Diencephalon (tissue), 1 donor: ENCODE results near the gene RPS2. TPM values are rescaled to one million over a fixed set of nuclear protein-coding genes. Genes with fewer than 3 reads are reported as not detected.

Source experiments
- small RNA-seq: library from RNA; depleted of rRNA; stranded (forward); fragments of <200 nt; gene quantifications from one replicate; pipeline ENCODE3, GENCODE V24; 2014
- total RNA-seq: library from RNA; depleted of rRNA; stranded (reverse); fragments of >200 nt; gene quantifications from one replicate; pipeline ENCODE4 v1.2.3, GENCODE V29; 2014

Gene RPS2
- 1,359 TPM for total RNA-seq

DNA sequence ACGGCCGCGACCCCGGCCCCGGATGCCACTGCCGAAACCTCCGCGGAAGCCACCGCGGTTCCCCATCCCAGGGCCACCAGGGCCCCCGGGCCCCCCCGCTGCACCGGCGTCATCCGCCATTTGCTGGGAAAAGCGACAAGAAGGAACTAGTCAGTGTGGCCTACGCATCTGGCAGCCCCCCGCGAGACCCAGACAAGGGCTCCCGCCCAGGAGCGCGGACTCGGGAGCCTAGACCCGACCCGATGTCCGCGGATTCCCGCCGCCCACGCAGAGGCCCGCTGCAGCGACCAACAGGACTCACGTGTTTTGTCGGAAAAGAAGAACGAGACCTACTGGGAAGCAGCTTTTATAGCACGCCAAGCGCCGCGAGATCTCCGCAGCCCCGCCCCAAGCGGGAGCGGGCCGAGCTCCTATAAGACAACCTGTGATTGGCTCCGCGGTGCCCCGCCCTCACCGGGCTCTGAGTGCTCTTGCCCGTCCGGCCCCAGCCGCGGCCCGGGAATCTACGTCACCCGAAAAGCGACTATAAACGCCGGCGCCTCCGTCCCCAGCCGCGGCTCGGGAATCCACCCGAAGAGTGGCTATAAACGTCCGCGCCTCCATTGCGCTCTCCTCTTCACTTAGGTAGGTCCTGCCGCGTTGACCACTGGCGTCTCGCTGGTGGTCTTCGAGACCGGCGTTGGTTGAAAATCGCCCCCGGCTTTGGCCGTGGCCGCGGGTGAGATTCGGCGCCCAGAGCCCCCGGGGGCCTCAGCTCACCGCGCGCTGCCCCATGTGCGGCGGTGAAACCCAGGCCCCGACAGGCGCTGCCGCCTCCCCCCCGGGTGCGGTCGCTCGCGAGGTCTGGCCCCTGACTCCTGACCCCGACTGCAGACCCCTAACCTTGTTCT, at the start of gene RPS2:
RPS2 (minus strand) TSS at position 321 of the 890 bp plus-strand sequence; CDS start at position 120, 201 bp downstream.

DNA sequence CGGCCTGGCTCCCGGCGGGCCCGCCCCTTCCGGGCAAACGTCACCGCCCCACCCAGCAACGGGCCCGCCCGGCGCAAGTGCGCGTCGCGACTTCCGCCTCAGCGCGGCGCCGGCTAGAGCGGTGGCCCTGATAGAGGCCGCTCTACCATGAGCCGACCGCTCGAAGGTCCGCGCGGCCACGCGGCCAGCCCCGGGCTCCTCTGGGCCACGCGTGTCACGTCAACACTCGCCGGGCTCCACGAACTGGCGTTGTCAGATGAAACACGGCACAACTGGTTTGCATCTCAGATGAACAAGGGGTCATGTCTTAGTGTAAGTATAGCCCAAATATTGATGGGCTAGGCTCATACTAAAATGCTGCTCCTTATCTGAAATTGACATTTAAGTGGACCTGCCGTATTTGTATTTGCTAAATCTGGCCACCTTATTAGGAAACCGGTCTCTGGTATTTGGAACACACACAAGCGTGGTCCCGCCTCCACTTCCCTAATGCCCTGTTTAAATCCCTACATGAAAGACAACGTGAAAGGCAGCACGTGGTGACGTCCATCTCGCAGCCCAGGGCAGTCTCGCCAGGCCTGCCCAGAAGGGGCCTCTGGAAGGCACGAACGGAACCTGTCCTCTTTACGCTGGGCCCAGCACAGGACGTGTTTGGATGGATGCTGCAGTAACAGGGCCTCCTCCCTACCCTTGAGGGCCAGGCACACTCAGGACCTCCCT, 45.3 kb upstream of the RPS2 start, which contains the start of gene ZNF598:
ZNF598 (minus strand) TSS at position 31 of the 720 bp plus-strand sequence.

DNA sequence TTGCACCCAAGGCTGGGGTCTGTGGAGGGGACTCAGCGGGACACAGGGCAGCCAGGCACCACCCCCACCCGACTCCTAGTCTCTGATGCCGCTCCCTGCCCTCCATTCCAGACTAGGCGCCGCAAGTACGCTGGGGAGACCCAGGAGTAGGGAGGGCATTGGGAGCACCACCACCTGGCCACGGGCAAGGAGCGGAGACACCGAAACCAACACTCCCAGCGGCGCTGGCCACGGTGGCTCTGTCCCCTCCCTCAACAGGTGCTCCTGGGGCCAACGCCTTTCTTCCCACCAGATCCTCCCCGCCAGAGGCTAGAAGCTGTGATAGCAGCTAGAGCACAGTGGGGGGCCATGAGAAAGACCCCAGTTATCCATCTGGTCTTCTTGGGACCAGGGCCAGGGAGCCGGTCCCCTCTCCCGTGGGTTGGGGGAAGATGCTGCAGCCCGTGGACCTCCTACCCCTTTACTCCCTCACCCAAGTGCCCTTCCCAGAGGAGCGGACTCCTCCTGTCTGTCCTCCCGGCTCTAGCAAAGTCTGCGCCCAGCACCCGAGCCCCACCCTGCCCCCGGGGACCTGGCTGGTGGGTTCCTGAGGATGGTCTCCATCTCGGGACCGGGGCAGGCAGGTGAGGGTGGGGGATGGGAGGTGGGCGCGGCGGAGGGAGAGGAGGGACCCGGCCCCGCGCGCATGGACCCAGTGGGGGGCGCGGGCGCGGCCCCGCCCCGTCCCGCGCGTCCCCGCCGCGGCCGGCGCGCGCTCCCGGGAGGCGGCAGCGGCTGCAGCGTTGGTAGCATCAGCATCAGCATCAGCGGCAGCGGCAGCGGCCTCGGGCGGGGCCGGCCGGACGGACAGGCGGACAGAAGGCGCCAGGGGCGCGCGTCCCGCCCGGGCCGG, 24.8 kb upstream of the RPS2 start, which contains the start of gene SYNGR3:
SYNGR3 (plus strand) TSS at position 762 of the 892 bp plus-strand sequence. CDS start 133 bp downstream, outside the sequence.

DNA sequence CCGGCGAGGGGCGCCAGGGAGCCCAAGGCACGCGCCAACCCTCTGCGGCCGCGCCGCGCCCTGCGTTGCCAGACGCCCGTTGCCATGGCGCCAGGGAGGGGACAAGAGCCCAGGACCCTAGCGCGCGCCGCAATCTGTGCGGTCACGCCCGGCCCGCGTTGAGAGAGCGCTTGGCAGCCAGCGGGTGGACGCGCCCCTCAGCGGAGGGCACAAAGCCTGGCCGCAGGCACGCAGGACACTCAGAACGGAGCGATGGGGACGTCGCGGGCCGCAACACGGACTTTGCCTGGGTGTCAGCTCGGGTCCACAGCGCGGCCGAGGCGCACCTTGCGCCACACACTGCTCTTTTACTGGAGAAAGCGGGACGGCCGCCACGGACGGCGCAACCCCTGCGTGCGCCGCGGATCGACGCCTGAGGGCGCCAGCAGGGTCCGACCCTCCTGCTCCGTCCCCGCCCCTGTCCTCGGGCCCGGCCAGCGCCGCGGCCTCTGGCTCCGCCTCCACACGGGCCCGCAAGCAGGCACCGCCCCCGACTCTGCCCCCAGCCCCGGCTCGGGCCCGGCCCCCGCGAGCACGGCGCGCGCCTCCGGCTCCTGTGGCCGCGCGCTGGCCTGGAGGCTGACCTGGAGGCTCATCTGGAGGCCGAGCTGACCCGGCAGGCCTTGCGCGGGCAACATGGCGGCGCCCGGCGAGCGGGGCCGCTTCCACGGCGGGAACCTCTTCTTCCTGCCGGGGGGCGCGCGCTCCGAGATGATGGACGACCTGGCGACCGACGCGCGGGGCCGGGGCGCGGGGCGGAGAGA, 19.1 kb upstream of the RPS2 start, which contains the start of gene GFER:
GFER (plus strand) TSS at position 650 of the 803 bp plus-strand sequence; CDS start at position 676, 26 bp downstream.

DNA sequence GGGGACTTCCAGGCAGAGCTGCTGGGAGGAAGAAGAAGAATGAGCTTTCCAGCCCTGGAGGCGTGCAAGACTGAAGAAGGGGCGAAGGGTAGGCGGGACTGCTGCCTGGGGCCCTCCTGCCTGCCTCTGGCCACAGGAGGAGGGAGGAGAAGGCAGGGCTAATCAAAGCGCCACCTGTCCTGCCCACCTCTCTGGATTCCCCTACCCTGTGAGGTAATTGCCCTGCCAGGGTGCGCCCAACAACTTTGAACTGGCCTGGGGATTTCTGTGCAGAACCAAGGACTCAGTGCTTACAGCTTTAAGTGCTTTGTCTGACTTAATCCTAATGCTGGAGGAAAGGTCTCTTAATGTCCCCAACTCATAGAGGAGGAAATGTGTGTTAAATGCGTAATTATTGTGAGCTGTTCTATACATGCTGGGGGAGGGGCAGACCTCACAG, 16.8 kb upstream of the RPS2 start, which contains the start of gene NOXO1:
NOXO1 (minus strand) TSS at position 72 of the 439 bp plus-strand sequence. CDS start 290 bp downstream, outside the sequence.

DNA sequence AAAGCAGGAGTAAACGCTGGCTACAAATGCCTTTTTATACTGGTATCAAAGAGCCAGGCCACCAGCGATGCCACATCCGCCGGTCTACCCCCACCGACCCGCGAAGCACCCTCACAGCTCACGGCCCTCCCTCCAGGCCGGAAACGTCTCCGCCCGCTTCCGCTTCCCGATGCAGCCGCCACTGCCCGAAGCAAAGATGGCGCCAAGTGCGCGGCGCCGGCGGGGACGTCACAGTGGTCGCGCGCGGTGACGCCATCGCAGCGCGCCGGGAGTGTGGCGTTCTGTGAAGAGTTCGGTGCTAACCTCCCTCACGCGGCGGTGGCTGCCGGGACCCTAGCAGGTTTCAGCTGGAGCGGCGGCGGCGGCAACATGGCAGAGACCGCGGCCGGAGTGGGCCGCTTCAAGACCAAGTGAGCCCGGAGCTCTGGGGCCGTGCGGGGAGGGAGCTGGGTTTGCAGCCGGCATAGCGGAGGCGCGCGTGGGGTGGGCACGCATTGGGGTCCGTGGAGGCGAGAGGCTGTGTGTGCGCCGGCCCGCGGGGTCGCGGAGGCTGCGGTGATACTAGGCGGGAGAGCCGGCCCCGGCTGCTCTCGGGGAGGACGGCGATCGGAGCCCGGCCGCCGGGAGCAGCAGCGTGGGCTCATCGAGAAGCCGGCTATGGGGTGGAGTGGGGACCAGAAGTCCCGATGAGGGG, 7.3 kb upstream of the RPS2 start, which contains the start of gene TBL3:
TBL3 (plus strand) TSS at position 258 of the 694 bp plus-strand sequence; CDS start at position 370, 112 bp downstream.

DNA sequence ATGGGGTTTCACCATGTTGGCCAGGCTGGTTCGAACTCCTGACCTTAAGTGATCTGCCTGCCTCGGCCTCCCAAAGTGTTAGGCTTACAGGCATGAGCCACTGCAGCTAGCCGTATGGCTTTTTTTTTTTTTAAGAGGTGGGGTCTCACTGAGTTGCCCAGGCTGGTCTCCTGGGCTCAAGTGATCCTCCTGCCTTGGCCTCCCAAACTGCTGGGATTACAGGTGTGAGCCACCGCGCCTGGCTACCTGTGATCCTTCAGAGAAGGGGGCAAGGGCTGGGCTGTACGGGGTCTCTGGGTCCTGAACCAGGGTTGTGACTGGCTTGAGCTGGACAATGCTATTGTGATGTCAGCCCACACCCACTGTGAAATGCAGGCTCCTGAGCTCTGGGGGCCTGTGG, 1.8 kb upstream of the RPS2 start, which contains the start of gene RNF151:
RNF151 (plus strand) TSS at position 397 of the 400 bp plus-strand sequence. CDS start 26 bp downstream, outside the sequence.

DNA sequence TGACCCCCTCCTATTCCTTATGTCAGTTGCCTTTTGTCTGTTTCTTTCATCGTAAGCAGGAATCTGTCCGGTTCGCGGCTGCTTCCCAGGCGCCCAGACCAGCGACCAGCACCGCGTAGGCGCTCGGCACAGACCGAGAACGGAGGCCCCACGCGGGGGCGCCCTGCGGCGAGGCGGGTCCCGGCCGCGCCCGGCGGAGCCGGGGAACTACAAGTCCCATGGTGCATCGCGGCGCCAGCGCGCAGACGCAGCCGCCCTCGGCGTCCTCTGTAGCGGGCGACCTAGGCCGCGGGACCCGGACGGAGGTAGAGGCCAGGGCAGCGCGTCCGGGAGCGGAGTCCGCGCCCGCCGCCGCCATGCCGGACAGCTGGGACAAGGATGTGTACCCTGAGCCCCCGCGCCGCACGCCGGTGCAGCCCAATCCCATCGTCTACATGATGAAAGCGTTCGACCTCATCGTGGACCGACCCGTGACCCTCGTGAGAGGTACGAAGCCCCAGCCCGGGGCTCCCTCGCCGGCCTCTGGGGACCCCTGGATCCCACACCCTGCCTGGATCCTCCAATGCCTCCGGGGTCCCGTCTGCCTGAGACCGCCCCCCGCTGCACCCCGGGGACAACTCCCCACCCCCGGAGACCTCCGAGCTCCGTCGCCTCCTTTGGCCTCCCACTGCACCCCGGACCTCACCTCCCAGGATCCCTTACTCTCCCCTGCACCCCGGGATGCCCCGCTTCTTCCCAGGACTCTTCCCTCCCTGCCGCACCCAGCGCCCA, 5.2 kb downstream of the RPS2 start, which contains the start of gene NDUFB10:
NDUFB10 (plus strand) TSS at position 270 of the 771 bp plus-strand sequence; CDS start at position 357, 87 bp downstream.

DNA sequence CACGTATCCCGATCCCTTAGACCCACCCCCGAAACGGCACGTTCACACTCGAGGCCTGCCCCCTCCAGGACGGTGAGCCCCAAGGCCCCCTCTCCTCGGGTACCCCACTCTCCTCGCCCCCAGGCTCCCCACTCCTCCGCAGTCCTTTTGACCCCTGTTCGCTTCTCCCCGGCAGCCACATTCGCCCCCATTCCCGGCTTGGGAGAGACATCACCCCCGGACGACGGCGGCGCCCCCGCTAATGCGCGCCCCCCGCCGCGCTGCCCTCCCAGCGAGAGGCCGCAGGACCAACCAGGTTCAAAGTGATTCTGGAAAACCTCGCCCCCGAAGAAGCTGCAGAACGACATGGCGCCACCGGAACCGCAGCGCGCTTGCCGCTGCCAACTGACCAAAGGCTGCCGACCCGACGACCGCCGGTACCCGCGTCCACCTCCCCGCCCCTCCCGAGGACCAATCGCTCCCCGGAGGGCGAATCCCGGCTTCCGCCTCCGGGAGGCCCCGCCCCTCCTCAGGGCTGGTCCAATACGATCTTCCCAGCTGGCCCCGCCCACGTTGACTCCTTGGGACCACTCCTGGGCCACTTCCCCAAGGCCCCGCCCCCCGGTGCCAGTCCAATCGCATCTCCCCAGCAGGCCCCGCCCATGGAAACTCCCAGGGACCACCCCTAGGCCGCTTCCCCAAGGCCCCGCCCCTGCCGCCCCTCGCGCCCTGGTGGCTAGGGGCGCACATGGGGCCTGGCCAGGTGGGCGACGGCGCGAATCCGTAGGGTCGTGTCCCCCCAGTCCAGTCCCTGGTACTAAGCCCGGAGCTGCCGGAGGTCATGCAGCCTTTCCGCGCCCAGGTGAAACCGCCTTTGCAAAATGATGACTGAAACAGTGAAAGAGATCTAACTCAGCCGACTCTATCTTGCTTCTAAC, 21.6 kb downstream of the RPS2 start, which contains the start of gene MSRB1:
MSRB1 (minus strand) TSS at position 390 of the 917 bp plus-strand sequence; CDS start at position 347, 43 bp downstream.

DNA sequence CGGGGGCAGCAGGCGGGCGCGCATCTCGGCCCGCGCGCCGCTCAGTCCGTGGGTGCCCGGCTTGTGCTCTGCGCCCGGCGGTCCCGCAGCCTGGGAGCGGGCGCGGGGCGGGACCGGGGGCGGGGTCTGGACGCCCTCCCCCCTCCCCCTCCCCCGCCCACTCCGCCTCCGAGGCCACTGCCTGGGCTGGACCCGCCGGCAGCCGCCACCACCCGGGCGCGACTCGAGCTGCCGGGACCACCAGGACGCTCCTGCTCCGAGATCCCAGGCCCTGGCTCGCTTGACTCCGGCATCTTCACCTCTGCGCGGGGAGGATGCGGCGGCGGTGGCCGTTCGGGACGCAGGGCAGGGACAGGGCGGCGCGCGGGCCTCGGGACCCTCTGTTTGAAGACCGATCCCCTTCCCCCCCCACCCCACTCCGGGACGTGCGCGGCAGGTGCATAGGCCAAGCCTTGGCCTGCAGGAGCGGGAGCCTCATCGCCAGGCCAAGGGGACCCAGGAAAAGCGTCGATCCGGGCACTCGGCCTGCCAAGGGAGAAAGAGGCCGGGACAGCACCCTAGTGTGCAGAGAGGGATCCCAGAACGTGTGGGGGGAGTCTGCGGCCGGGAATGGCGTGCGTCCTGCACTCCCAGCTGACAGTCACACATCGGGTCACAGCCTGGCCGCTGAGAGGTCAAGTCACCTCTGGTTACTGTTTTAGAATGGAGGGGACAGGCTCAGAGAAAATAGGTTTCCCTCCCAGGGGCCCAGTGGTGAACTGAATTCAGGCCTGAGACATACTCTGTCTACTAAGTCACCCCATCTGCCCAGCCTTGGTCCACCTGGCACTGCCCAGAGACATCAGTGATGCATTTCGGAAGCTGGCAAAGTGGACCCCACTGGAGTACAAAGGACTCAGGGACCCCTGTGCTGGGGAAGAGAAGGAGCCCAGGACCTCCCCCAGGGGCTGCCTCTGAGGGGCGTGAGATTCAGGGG, 46.0 kb downstream of the RPS2 start, which contains the start of gene HS3ST6:
HS3ST6 (minus strand) TSS at position 65 of the 976 bp plus-strand sequence. CDS start 92 bp downstream, outside the sequence.

Small RNAs within 50 kb of the gene (small RNA-seq; reads per million reads assigned to genes)
- gene AC005363.2 (not detected), gene RN7SL219P (not detected), gene SNORA10 (not detected), gene SNORA64 (not detected)

Other genes starting within 250 kb of the RPS2 start
- gene NME3, start 193.3 kb downstream of the RPS2 start, total RNA-seq, result 23.8 TPM
- gene EME2, start 192.0 kb downstream of the RPS2 start, total RNA-seq, result 12.0 TPM
- 34.4 TPM for gene MRPS34, start 191.7 kb downstream of the RPS2 start, total RNA-seq
- 44.5 TPM for gene SPSB3, start 182.3 kb downstream of the RPS2 start, total RNA-seq
- gene NUBP2, start 181.9 kb downstream of the RPS2 start, total RNA-seq, result 36.2 TPM
- gene IGFALS, start 171.1 kb downstream of the RPS2 start, total RNA-seq, result not detected
- 67.4 TPM for gene HAGH, start 138.0 kb downstream of the RPS2 start, total RNA-seq
- 44.3 TPM for gene FAHD1, start 137.6 kb downstream of the RPS2 start, total RNA-seq
- gene MEIOB, start 92.7 kb downstream of the RPS2 start, total RNA-seq, result 1.8 TPM
- not detected for gene HS3ST6, start 46.4 kb downstream of the RPS2 start, total RNA-seq
- gene MSRB1, start 21.6 kb downstream of the RPS2 start, total RNA-seq, result 6.7 TPM
- gene RPL3L, start 10.1 kb downstream of the RPS2 start, total RNA-seq, result not detected
- 93.0 TPM for gene NDUFB10, start 5.3 kb downstream of the RPS2 start, total RNA-seq
- not detected for gene RNF151, start 2.0 kb upstream of the RPS2 start, total RNA-seq
- gene TBL3, start 7.2 kb upstream of the RPS2 start, total RNA-seq, result 13.1 TPM
- 1.2 TPM for gene NOXO1, start 16.6 kb upstream of the RPS2 start, total RNA-seq
- gene GFER, start 19.4 kb upstream of the RPS2 start, total RNA-seq, result 14.1 TPM
- 112 TPM for gene SYNGR3, start 25.1 kb upstream of the RPS2 start, total RNA-seq
- gene ZNF598, start 45.0 kb upstream of the RPS2 start, total RNA-seq, result 7.8 TPM
- not detected for gene NPW, start 55.0 kb upstream of the RPS2 start, total RNA-seq
- 23.5 TPM for gene NHERF2, start 62.1 kb upstream of the RPS2 start, total RNA-seq
- gene NTHL1, start 83.0 kb upstream of the RPS2 start, total RNA-seq, result 26.8 TPM
- 70.4 TPM for gene TSC2, start 83.2 kb upstream of the RPS2 start, total RNA-seq
- gene PKD1, start 171.1 kb upstream of the RPS2 start, total RNA-seq, result 78.2 TPM
- gene RAB26, start 183.8 kb upstream of the RPS2 start, total RNA-seq, result 8.1 TPM
- gene TRAF7, start 191.0 kb upstream of the RPS2 start, total RNA-seq, result 23.5 TPM
- gene CASKIN1, start 231.8 kb upstream of the RPS2 start, total RNA-seq, result 41.3 TPM
- gene MLST8, start 240.6 kb upstream of the RPS2 start, total RNA-seq, result 11.3 TPM
- gene BRICD5, start 246.0 kb upstream of the RPS2 start, total RNA-seq, result 6.2 TPM